Measurements from ENCODE around the gene CCDC27. TPM values are rescaled to one million over a fixed set of nuclear protein-coding genes. Genes with fewer than 3 reads are reported as not detected.

The CCDC27 gene
- total RNA-seq, 6 experiments from 2014 or later = not detected

- H3K9me3 Mint-ChIP-seq = no peaks in the 10 kb centered on the region
- TF ChIP-seq CTCF (IDR thresholded peaks at IDR 0.05) = no peak
- peaks cover 18% of the 10 kb centered on the region for H3K27me3 Mint-ChIP-seq (ENCODE audit: insufficient read depth)
- no peaks in the 10 kb centered on the region for H3K36me3 Mint-ChIP-seq (ENCODE audit: low read depth)
- no peaks in the 10 kb centered on the region for H3K4me1 Mint-ChIP-seq (ENCODE audit: low read depth)
- DNase-seq = no peak
- no peak overlapping the region for H3K27ac Mint-ChIP-seq
- no peak overlapping the region for H3K4me3 Mint-ChIP-seq
These were observed 24.1 kb upstream of the CCDC27 start for GRCh38 chr1:3727825-3728776.

GRCh38 chr1:3729594-3730542, 22.4 kb upstream of the CCDC27 start:
- H3K27me3 Mint-ChIP-seq (ENCODE audit: insufficient read depth) = peaks cover 18% of the 10 kb centered on the region
- no peaks in the 10 kb centered on the region for H3K4me1 Mint-ChIP-seq (ENCODE audit: low read depth)
- DNase-seq = no peak
- no peaks in the 10 kb centered on the region for H3K36me3 Mint-ChIP-seq (ENCODE audit: low read depth)
- no peaks in the 10 kb centered on the region for H3K9me3 Mint-ChIP-seq
- H3K4me3 Mint-ChIP-seq = no peak overlapping the region
- TF ChIP-seq CTCF (IDR thresholded peaks at IDR 0.05) = no peak
- H3K27ac Mint-ChIP-seq = no peak overlapping the region

GRCh38 chr1:3730543-3731247, 21.6 kb upstream of the CCDC27 start:
- no peak overlapping the region for H3K4me3 Mint-ChIP-seq
- H3K9me3 Mint-ChIP-seq = no peaks in the 10 kb centered on the region
- H3K27ac Mint-ChIP-seq = no peak overlapping the region
- H3K36me3 Mint-ChIP-seq (ENCODE audit: low read depth) = no peaks in the 10 kb centered on the region
- DNase-seq = no peak
- no peaks in the 10 kb centered on the region for H3K4me1 Mint-ChIP-seq (ENCODE audit: low read depth)
- peaks cover 18% of the 10 kb centered on the region for H3K27me3 Mint-ChIP-seq (ENCODE audit: insufficient read depth)
- TF ChIP-seq CTCF (IDR thresholded peaks at IDR 0.05) = no peak

GRCh38 chr1:3731583-3732433, 20.4 kb upstream of the CCDC27 start:
- no peak overlapping the region for H3K4me3 Mint-ChIP-seq
- H3K9me3 Mint-ChIP-seq = no peaks in the 10 kb centered on the region
- no peak overlapping the region for H3K27ac Mint-ChIP-seq
- H3K4me1 Mint-ChIP-seq (ENCODE audit: low read depth) = no peaks in the 10 kb centered on the region
- no peak for DNase-seq
- H3K36me3 Mint-ChIP-seq (ENCODE audit: low read depth) = no peaks in the 10 kb centered on the region
- TF ChIP-seq CTCF (IDR thresholded peaks at IDR 0.05) = no peak
- H3K27me3 Mint-ChIP-seq (ENCODE audit: insufficient read depth) = peaks cover 18% of the 10 kb centered on the region
